Stimulated activated naive CD8-positive, alpha-beta T cell treated with anti-CD3 and anti-CD28 coated beads, Interleukin-15, Interleukin-2, amounts not matched to agents 100 ng/mL and 50 ng/mL, for 24 hours (primary cell): Measurements from ENCODE around the gene RNU2-1.
"Not testable (repeated sequence)": the region's sequence is repeated elsewhere in the genome, so short reads cannot be mapped to it uniquely, and the experiment has no call there.

Experiments
- H3K27ac Mint-ChIP-seq: one replicate; pipeline ENCODE4 v1.8.0; 2021; ENCODE audit warnings: mild to moderate bottlenecking, mixed read lengths
- H3K27me3 Mint-ChIP-seq: one replicate; pipeline ENCODE4 v1.8.0; 2021; ENCODE audit warnings: mixed read lengths
- H3K36me3 Mint-ChIP-seq: one replicate; pipeline ENCODE4 v1.8.0; 2021; ENCODE audit warnings: low read depth, mixed read lengths
- H3K4me1 Mint-ChIP-seq: one replicate; pipeline ENCODE4 v1.8.0; 2021; ENCODE audit warnings: low read depth, mixed read lengths
- H3K4me3 Mint-ChIP-seq: one replicate; pipeline ENCODE4 v1.8.0; 2021; ENCODE audit warnings: mild to moderate bottlenecking, mixed read lengths
- H3K9me3 Mint-ChIP-seq: one replicate; pipeline ENCODE4 v1.8.0; 2021; ENCODE audit warnings: mixed read lengths

The RNU2-1 gene

DNA sequence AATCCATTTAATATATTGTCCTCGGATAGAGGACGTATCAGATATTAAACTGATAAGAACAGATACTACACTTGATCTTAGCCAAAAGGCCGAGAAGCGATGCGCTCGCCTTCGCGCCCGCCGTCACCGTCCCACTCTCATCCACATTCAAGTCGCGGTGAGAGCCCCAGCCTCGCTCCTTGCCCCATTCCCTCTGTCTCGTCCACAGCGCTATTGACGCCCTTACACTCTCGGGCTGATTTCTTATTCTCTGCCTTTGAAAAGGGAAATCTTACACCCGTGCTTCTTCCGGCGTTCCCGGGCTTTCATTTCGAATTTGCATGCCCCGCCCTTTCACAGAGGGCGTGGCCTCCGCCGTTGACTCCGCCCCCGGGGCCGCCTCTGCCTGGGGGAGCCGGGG is at the start of gene RNU2-1:
Gene RNU2-1 (minus strand): TSS at position 101 of the 400 bp plus-strand sequence.
- H3K4me3 Mint-ChIP-seq, H3K27me3 Mint-ChIP-seq, H3K36me3 Mint-ChIP-seq, H3K27ac Mint-ChIP-seq, H3K9me3 Mint-ChIP-seq, H3K4me1 Mint-ChIP-seq: not testable (repeated sequence)

DNA sequence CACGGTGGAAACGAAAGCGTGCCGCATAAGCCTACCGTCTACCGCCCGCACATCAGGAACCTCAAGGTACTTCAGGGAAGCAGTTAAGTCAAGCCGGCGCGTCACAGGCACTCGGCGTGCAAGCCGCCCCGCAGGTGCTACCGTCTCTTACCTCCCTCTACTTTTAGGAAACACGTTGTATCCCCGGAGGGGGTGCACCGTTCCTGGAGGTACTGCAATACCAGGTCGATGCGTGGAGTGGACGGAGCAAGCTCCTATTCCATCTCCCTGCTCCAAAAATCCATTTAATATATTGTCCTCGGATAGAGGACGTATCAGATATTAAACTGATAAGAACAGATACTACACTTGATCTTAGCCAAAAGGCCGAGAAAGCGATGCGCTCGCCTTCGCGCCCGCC is 39.1 kb upstream of the RNU2-1 start:
- not testable (repeated sequence) for H3K36me3 Mint-ChIP-seq, H3K9me3 Mint-ChIP-seq, H3K27me3 Mint-ChIP-seq, H3K27ac Mint-ChIP-seq, H3K4me3 Mint-ChIP-seq, H3K4me1 Mint-ChIP-seq

DNA sequence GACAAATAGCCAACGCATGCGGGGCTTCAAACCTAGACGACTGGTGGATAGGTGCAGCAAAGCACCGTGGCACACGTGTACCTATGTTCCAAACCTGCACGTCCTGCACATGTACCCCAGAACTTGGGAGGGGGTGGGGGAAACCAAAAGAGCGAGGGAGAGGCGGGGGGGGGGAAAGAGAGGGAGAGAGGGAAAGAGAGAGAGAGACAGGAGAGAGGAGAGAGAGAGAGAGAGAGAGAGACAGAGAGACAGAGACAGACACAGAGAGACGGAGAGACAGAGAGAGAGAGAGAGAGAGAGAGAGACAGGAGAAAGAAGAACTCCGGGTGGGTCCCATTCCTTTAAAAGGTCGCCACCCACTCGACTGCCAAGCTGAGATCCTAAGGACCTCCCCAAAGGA is 38.7 kb upstream of the RNU2-1 start:
- H3K4me1 Mint-ChIP-seq, H3K9me3 Mint-ChIP-seq, H3K36me3 Mint-ChIP-seq, H3K27me3 Mint-ChIP-seq: not testable (repeated sequence)
- Mint-ChIP-seq H3K4me3 (peak overlapping the region; percentile 63), H3K27ac (peak overlapping the region; percentile 96)

DNA sequence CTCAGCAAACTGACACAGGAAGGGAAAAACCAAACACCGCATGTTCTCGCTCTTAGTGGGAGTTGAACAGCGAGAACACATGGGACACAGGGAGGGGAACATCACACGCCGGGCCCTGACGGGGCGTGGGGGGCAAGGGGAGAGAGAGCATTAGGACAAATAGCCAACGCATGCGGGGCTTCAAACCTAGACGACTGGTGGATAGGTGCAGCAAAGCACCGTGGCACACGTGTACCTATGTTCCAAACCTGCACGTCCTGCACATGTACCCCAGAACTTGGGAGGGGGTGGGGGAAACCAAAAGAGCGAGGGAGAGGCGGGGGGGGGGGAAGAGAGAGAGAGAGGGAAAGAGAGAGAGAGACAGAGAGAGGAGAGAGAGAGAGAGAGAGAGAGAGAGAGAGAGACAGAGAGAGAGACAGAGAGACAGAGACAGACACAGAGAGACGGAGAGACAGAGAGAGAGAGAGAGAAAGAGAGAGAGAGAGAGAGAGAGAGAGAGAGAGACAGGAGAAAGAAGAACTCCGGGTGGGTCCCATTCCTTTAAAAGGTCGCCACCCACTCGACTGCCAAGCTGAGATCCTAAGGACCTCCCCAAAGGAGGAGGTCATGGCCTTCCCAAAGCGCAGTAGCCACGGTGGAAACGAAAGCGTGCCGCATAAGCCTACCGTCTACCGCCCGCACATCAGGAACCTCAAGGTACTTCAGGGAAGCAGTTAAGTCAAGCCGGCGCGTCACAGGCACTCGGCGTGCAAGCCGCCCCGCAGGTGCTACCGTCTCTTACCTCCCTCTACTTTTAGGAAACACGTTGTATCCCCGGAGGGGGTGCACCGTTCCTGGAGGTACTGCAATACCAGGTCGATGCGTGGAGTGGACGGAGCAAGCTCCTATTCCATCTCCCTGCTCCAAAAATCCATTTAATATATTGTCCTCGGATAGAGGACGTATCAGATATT is 37.1 kb upstream of the RNU2-1 start:
- not testable (repeated sequence) for H3K4me1 Mint-ChIP-seq, H3K36me3 Mint-ChIP-seq, H3K9me3 Mint-ChIP-seq, H3K4me3 Mint-ChIP-seq, H3K27me3 Mint-ChIP-seq, H3K27ac Mint-ChIP-seq

DNA sequence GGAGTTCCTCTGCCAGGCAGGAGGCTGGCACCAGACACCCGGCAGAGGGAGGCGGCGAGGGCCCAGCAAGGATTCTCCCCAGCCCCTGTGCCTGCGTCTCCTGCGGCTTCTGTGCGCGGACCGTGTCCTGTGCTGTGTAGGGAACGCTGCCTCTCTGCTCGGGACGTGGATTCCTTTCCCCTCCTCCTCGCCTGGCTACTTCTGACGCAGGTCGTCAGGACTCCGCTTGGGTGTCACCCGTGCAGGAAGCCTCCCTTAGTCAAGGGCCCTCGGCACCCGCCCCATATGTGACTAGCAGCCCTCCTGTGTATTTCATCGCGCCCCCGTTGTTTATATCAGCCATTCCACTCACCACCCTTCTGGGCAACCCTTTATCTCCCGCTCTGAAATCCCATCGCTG is 12.7 kb upstream of the RNU2-1 start:
- H3K9me3 Mint-ChIP-seq, H3K4me1 Mint-ChIP-seq, H3K36me3 Mint-ChIP-seq, H3K4me3 Mint-ChIP-seq, H3K27ac Mint-ChIP-seq, H3K27me3 Mint-ChIP-seq: not testable (repeated sequence)

DNA sequence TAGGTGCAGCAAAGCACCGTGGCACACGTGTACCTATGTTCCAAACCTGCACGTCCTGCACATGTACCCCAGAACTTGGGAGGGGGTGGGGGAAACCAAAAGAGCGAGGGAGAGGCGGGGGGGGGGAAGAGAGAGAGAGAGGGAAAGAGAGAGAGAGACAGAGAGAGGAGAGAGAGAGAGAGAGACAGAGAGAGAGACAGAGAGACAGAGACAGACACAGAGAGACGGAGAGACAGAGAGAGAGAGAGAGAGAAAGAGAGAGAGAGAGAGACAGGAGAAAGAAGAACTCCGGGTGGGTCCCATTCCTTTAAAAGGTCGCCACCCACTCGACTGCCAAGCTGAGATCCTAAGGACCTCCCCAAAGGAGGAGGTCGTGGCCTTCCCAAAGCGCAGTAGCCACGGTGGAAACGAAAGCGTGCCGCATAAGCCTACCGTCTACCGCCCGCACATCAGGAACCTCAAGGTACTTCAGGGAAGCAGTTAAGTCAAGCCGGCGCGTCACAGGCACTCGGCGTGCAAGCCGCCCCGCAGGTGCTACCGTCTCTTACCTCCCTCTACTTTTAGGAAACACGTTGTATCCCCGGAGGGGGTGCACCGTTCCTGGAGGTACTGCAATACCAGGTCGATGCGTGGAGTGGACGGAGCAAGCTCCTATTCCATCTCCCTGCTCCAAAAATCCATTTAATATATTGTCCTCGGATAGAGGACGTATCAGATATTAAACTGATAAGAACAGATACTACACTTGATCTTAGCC is 7.0 kb upstream of the RNU2-1 start:
- H3K9me3 Mint-ChIP-seq, H3K27ac Mint-ChIP-seq: not testable (repeated sequence)

DNA sequence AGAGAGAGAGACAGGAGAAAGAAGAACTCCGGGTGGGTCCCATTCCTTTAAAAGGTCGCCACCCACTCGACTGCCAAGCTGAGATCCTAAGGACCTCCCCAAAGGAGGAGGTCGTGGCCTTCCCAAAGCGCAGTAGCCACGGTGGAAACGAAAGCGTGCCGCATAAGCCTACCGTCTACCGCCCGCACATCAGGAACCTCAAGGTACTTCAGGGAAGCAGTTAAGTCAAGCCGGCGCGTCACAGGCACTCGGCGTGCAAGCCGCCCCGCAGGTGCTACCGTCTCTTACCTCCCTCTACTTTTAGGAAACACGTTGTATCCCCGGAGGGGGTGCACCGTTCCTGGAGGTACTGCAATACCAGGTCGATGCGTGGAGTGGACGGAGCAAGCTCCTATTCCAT is 5.8 kb upstream of the RNU2-1 start:
- H3K9me3 Mint-ChIP-seq, H3K4me3 Mint-ChIP-seq, H3K4me1 Mint-ChIP-seq, H3K27ac Mint-ChIP-seq, H3K27me3 Mint-ChIP-seq, H3K36me3 Mint-ChIP-seq: not testable (repeated sequence)

More for the DNA sequence above, 7.0 kb upstream of the RNU2-1 start:
- not testable (repeated sequence) for H3K27me3 Mint-ChIP-seq, H3K4me1 Mint-ChIP-seq, H3K4me3 Mint-ChIP-seq, H3K36me3 Mint-ChIP-seq

DNA sequence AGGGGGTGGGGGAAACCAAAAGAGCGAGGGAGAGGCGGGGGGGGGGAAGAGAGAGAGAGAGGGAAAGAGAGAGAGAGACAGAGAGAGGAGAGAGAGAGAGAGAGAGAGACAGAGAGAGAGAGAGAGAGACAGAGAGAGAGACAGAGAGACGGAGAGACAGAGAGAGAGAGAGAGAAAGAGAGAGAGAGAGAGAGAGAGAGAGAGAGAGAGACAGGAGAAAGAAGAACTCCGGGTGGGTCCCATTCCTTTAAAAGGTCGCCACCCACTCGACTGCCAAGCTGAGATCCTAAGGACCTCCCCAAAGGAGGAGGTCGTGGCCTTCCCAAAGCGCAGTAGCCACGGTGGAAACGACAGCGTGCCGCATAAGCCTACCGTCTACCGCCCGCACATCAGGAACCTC is 514 bp downstream of the RNU2-1 start:
- not testable (repeated sequence) for H3K36me3 Mint-ChIP-seq, H3K9me3 Mint-ChIP-seq, H3K4me1 Mint-ChIP-seq, H3K27me3 Mint-ChIP-seq, H3K4me3 Mint-ChIP-seq, H3K27ac Mint-ChIP-seq

DNA sequence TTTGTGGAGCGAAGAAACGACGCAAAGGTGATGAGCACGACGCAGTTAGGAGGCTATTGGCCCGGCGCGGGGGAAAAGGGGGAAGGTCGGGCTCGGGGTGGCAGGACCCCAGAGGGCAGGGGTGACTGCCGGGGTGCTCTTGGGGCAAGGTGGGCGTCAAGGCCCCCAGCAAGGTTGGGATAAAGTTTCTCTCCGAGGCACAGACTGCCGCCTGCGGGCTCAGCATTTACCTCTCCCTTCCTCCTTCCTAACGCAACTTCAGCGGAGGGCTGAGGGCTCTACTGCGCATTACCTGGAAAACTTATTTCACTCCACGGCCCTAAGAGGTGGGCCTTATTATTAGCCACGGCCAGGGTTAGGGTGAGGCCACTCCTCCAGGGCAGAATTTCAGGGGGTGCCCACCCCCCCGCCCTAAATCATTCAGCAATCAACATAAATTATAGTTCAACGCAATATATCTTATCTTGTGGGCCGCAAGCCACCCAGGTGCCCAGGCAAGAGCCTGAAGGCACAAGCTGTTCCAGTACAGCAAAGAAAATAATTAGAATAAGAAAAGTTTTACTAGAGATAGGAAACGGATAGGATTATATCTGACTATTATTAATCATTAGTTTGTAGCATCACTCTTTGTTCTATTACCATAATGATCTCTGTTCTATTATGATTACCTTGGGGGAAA is 1.6 kb downstream of the RNU2-1 start:
- H3K4me3 Mint-ChIP-seq = peak overlapping the region; percentile 27
- not testable (repeated sequence) for H3K4me1 Mint-ChIP-seq, H3K9me3 Mint-ChIP-seq, H3K27ac Mint-ChIP-seq, H3K36me3 Mint-ChIP-seq, H3K27me3 Mint-ChIP-seq

DNA sequence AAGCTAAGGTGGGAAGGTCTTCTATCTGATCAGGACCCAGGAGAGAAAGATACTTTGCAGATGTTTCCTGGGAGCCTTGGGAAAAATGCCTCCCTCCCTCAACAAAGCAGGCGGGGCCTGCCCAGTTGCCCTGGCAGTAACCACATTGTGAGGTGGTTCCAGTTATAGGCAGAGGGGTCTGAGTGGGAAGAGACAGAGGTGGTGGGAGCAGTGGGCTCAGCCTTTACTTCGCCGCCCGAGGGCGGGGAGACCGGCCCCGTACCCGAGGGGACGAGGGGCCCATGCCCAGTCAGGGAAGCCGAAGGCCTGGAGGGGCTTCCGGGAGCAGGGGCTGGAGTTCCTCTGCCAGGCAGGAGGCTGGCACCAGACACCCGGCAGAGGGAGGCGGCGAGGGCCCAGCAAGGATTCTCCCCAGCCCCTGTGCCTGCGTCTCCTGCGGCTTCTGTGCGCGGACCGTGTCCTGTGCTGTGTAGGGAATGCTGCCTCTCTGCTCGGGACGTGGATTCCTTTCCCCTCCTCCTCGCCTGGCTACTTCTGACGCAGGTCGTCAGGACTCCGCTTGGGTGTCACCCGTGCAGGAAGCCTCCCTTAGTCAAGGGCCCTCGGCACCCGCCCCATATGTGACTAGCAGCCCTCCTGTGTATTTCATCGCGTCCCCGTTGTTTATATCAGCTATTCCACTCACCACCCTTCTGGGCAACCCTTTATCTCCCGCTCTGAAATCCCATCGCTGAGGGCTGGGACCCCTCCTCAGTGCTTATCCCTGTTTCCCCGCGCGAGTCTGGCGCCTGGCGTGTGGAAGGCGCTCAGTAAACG is 2.4 kb downstream of the RNU2-1 start:
- H3K4me3 Mint-ChIP-seq, H3K9me3 Mint-ChIP-seq, H3K36me3 Mint-ChIP-seq, H3K4me1 Mint-ChIP-seq, H3K27me3 Mint-ChIP-seq, H3K27ac Mint-ChIP-seq: not testable (repeated sequence)

DNA sequence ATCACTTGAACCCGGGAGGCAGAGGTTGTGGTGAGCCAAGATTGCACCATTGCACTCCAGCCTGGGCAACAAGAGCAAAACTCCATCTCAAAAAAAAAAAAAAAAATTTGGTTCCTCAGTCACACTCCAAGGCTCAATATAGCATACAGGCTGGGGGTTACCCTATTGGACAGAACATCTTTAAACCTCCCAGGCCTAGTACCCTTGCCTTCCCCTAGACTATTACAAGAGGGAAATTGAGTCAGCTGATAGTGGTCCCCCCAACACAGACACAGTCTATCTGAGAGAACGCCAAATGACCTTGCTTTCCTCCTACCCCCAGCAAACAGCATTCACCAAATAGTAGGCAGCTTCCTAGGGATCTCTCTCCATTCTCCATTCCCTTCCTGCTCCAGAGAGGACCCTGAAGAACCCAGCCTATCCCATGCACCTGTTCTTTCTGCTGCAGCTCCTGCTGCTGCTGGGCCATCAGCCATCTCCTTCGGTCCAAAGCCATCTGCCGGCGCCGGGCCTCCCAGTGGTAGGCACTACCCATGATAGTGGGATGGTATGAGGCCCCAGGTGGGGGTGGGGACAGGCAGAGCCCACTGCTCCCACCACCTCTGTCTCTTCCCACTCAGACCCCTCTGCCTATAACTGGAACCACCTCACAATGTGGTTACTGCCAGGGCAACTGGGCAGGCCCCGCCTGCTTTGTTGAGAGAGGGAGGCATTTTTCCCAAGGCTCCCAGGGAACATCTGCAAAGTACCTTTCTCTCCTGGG is 5.6 kb downstream of the RNU2-1 start, which contains the start of gene CCDC200:
Gene CCDC200 (minus strand): TSS at position 604 of the 763 bp plus-strand sequence. CDS start 69 bp downstream, at position 535.
- not testable (repeated sequence) for H3K9me3 Mint-ChIP-seq, H3K4me1 Mint-ChIP-seq, H3K27me3 Mint-ChIP-seq, H3K4me3 Mint-ChIP-seq, H3K27ac Mint-ChIP-seq
- peaks cover 13% of the 10 kb centered on the region for H3K36me3 Mint-ChIP-seq

DNA sequence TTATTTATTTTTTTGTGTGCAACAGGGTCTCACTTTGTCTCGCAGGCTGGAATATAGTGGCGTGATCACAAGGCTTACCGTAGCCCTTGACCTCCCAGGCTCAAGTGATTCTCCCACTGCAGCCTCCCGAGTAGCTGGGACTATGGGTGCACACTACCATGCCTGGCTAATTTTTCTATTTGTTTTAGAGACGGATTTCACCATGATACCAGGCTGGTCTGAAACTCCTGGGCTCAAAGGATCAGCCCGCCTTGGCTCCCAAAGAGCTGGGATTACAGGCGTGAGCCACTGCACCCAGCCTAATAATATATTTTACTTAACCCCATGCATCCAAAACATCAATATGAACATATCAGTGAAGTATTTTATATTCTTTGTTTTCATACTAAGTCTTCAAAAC is 7.4 kb downstream of the RNU2-1 start:
- H3K4me1 Mint-ChIP-seq = peaks cover 5% of the 10 kb centered on the region
- no peak overlapping the region for H3K4me3 Mint-ChIP-seq
- peaks cover 13% of the 10 kb centered on the region for H3K36me3 Mint-ChIP-seq
- no peaks in the 10 kb centered on the region for H3K9me3 Mint-ChIP-seq
- no peaks in the 10 kb centered on the region for H3K27me3 Mint-ChIP-seq
- no peak overlapping the region for H3K27ac Mint-ChIP-seq

DNA sequence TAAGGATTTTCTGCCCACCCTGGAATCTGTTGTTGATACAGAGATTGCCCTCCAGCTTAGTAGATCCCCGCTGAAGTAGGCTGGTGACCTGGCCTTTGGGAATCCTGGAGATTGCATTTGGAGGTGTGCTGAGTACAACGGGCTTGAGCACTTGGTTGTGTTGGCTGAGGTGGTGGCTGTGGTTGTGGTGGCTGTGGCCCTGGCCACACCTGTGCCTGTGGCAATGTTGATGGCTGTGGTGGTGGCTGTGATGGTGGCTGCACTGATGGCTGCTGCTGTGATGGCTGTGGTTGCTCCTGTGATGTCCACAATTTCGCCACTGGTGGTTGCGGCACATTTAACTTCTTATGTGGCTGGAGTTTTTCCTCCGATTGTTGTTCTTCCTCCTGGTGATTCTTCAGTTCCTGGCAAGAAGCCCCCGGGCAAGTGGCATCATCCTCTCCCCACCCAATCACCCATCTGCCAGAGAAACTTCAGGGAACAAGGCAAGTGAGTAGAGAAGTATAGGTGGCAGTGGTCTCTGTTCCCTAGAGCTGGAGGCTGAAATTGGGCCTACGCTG is 9.6 kb downstream of the RNU2-1 start:
- no peak overlapping the region for H3K27ac Mint-ChIP-seq
- H3K36me3 Mint-ChIP-seq = peaks cover 17% of the 10 kb centered on the region
- peaks cover 5% of the 10 kb centered on the region for H3K4me1 Mint-ChIP-seq
- no peak overlapping the region for H3K4me3 Mint-ChIP-seq
- H3K27me3 Mint-ChIP-seq = no peaks in the 10 kb centered on the region
- H3K9me3 Mint-ChIP-seq = no peaks in the 10 kb centered on the region
